ENCODE results near the gene ATP1B2.

DNA sequence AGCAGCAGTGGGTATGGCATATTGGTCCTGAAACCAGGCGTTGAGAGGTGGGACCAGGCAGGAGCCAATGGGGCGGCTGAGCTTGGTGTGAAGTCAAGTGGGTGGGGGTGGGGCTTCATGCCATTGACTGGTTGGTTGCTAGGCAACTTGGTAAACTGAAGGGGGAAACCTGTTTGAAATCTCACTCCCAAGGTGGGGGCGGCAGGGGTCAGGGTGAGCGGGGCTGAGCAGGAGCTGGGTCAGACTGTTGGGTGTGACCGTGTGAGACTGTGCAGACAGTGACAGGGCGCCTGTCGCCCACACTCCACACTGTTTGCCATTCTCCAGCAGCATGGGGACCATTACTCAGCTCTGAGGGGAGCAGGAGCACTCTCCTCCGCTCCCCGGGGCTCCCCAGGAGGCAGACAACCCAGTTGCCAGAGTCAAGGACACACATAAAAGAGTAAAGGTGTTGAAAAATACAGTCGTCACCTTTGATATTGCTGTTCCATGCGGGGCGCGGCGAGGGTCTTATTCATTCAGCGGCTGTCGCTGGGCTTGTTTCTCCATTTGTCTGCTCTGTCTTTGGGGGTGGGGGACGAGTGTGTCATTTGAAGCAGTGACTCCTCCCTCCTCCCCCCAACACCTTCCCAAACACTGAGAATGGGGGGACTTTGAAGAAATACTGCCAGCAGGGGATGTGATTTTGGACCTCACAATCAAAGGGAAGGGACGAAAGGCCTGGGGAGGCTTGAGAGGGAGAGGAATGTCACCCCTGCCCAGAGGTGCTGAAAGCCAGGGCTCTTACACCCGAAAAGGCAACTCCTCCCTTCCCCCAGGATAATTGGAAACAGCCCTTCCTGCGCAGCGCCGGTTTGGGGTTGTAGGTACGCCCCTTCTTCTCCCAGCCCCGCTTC is 53.1 kb downstream of the ATP1B2 start:
- TF ChIP-seq, protein P1, sequence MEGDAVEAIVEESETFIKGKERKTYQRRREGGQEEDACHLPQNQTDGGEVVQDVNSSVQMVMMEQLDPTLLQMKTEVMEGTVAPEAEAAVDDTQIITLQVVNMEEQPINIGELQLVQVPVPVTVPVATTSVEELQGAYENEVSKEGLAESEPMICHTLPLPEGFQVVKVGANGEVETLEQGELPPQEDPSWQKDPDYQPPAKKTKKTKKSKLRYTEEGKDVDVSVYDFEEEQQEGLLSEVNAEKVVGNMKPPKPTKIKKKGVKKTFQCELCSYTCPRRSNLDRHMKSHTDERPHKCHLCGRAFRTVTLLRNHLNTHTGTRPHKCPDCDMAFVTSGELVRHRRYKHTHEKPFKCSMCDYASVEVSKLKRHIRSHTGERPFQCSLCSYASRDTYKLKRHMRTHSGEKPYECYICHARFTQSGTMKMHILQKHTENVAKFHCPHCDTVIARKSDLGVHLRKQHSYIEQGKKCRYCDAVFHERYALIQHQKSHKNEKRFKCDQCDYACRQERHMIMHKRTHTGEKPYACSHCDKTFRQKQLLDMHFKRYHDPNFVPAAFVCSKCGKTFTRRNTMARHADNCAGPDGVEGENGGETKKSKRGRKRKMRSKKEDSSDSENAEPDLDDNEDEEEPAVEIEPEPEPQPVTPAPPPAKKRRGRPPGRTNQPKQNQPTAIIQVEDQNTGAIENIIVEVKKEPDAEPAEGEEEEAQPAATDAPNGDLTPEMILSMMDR (IDR thresholded peaks at IDR 0.05; ENCODE audit: insufficient read depth, low read length): no peak
- TF ChIP-seq SPI1 (IDR thresholded peaks at IDR 0.05; ENCODE audit: borderline replicate concordance, low read depth): no peak

Data from HL-60 (cell line).